Stromal cell of bone marrow (primary cell): ENCODE data around the gene ANTXR1.
"Not testable (repeated sequence)": the region's sequence is repeated elsewhere in the genome, so short reads cannot be mapped to it uniquely, and the experiment has no call there.

Experiments used
- DNase-seq: peaks from one replicate; pipeline ENCODE4 v3.0.0-alpha.2; 2012; ENCODE audit warnings: low read depth

The ANTXR1 gene

GRCh38 chr2:69238449-69239031 is 225.6 kb downstream of the ANTXR1 start:
- no peak for DNase-seq

GRCh38 chr2:69241093-69241492 is 228.1 kb downstream of the ANTXR1 start:
- no peak for DNase-seq

- DNase-seq, result no peak
These were observed 228.9 kb downstream of the ANTXR1 start for GRCh38 chr2:69241664-69242514.

- DNase-seq, result peak; percentile 63
These were observed 229.7 kb downstream of the ANTXR1 start for GRCh38 chr2:69242651-69243051.

GRCh38 chr2:69243652-69244051 is 230.7 kb downstream of the ANTXR1 start:
- no peak for DNase-seq

GRCh38 chr2:69244882-69245281 is 231.9 kb downstream of the ANTXR1 start:
- DNase-seq, result no peak

GRCh38 chr2:69247583-69247982 is 234.6 kb downstream of the ANTXR1 start:
- DNase-seq, result no peak

- no peak for DNase-seq
These were observed 235.3 kb downstream of the ANTXR1 start for GRCh38 chr2:69248232-69248631.

- DNase-seq, result no peak
These were observed 238.0 kb downstream of the ANTXR1 start for GRCh38 chr2:69250981-69251380.

- no peak for DNase-seq
These were observed 239.0 kb downstream of the ANTXR1 start for GRCh38 chr2:69251943-69252342.

GRCh38 chr2:69253112-69253511 is 240.1 kb downstream of the ANTXR1 start:
- no peak for DNase-seq

- DNase-seq, result peak; percentile 95
These were observed 240.8 kb downstream of the ANTXR1 start for GRCh38 chr2:69253611-69254301.

GRCh38 chr2:69255760-69256159 is 242.8 kb downstream of the ANTXR1 start:
- DNase-seq, result no peak

GRCh38 chr2:69259994-69260591 is 247.1 kb downstream of the ANTXR1 start:
- not testable (repeated sequence) for DNase-seq

GRCh38 chr2:69260666-69261065 is 247.7 kb downstream of the ANTXR1 start:
- no peak for DNase-seq

- DNase-seq, result no peak
These were observed 256.4 kb downstream of the ANTXR1 start for GRCh38 chr2:69269330-69269729.

- DNase-seq, result peak; percentile 74
These were observed 258.9 kb downstream of the ANTXR1 start for GRCh38 chr2:69271831-69272257.

GRCh38 chr2:69272803-69273471 is 260.0 kb downstream of the ANTXR1 start:
- no peak for DNase-seq

GRCh38 chr2:69275490-69275889 is 262.5 kb downstream of the ANTXR1 start:
- DNase-seq, result no peak

- no peak for DNase-seq
These were observed 265.4 kb downstream of the ANTXR1 start for GRCh38 chr2:69278366-69278765.

GRCh38 chr2:69279211-69279610 is 266.2 kb downstream of the ANTXR1 start:
- no peak for DNase-seq
